Transverse colon (tissue), 4 donors: ENCODE data around the gene ZRANB3. TPM values are rescaled to one million over a fixed set of nuclear protein-coding genes. Genes with fewer than 3 reads are reported as not detected.
"Not testable (repeated sequence)": the region's sequence is repeated elsewhere in the genome, so short reads cannot be mapped to it uniquely, and the experiment has no call there.

Source experiments
- DNase-seq: peaks from one replicate; pipeline ENCODE4 v3.0.0-alpha.2; 2019
- H3K27ac ChIP-seq, 4 donors: fragments of 200-600 bp; sonication (generic); 2 replicates each; pipeline ENCODE4 v1.5.1; 2016 to 2018; ENCODE audit warnings: inconsistent platforms in 4 of 4
- H3K27me3 ChIP-seq: fragments of 200-600 bp; sonication (generic); 2 replicates; pipeline ENCODE4 v1.5.1; 2017; ENCODE audit warnings: inconsistent platforms
- H3K36me3 ChIP-seq, 4 donors: fragments of 200-600 bp; sonication (generic); 2 replicates each; pipeline ENCODE4 v1.5.1; 2017 to 2019; ENCODE audit warnings: inconsistent platforms in 4 of 4
- H3K4me1 ChIP-seq, 4 donors: fragments of 200-600 bp; sonication (generic); 2 replicates each; pipeline ENCODE4 v1.5.1; 2017 to 2020; ENCODE audit warnings: inconsistent platforms in 4 of 4
- H3K4me3 ChIP-seq, 4 donors: fragments of 200-600 bp; sonication (generic); 1 replicate in 1 of 4; 2 replicates in 3 of 4; pipeline versions ENCODE4 v1.5.1 to v1.6.1; 2017 to 2019; ENCODE audit warnings: inconsistent platforms in 4 of 4
- H3K9me3 ChIP-seq, 2 donors: fragments of 200-600 bp; sonication (generic); 2 replicates each; pipeline ENCODE4 v1.5.1; 2017 to 2019; ENCODE audit warnings: inconsistent platforms in 2 of 2
- EP300 ChIP-seq: sonication (generic); formaldehyde crosslinking; IDR thresholded peaks from one replicate; pipeline ENCODE4 v1.6.1; 2017; ENCODE audit warnings: antibody characterized with exemption, low read depth
- POLR2A ChIP-seq: fragments of 450-650 bp; IDR thresholded peaks from one replicate; pipeline ENCODE4 v1.6.1; 2016; ENCODE audit warnings: antibody characterized with exemption, mild to moderate bottlenecking, moderate library complexity
- POLR2AphosphoS5 ChIP-seq, 3 donors: sonication (generic); formaldehyde crosslinking; IDR thresholded peaks; one replicate each; pipeline ENCODE4 v1.6.1; 2016; ENCODE audit warnings: antibody characterized with exemption in 3 of 3
- WGBS, 2 donors: methylation state at CpG; one replicate each; pipeline ENCODE4 v1.1.5; 2018; ENCODE audit warnings: low coverage in 1 of 2; 5-methylcytosine and 5-hydroxymethylcytosine counted together
- in situ Hi-C, 4 donors: fragments of 200-750 bp; cut with MboI; loops; one replicate each; pipeline versions ENCODE4 v1.15.0 to v1.15.1; 2017; ENCODE audit warnings: low sequenced_read_pairs in 3 of 4, low pct_ligation_motif_present in 1 of 4, low pct_unique_long_range_greater_than_20kb in 1 of 4
- intact Hi-C: fragments of 100-400 bp; cut with DNase I; formaldehyde crosslinking; loops from one replicate; pipeline ENCODE4 v1.15.1; 2023; ENCODE audit warnings: low total_unique reads
- total RNA-seq, 4 donors: library from RNA; depleted of rRNA; stranded (reverse); fragments of >200 nt; gene quantifications; one replicate each; pipeline ENCODE4 v1.1.0, GENCODE V29; 2016
- TF ChIP-seq, protein P1 (sequence below), 5 experiments: fragments of 200-600 bp in 3 of 5; fragments of 450-650 bp in 2 of 5; sonication (generic) in 3 of 5; IDR thresholded peaks; 1 replicate in 2 of 5; 2 replicates in 3 of 5; pipeline ENCODE4 v1.5.1; 2016 to 2017; ENCODE audit warnings: antibody characterized with exemption in 5 of 5, inconsistent platforms in 3 of 5, mild to moderate bottlenecking in 2 of 5, moderate library complexity in 1 of 5

ZRANB3 gene
- total RNA-seq, 4 donors from 2014 or later: 0.37 to 3.0 (median 1.6) TPM

DNA sequence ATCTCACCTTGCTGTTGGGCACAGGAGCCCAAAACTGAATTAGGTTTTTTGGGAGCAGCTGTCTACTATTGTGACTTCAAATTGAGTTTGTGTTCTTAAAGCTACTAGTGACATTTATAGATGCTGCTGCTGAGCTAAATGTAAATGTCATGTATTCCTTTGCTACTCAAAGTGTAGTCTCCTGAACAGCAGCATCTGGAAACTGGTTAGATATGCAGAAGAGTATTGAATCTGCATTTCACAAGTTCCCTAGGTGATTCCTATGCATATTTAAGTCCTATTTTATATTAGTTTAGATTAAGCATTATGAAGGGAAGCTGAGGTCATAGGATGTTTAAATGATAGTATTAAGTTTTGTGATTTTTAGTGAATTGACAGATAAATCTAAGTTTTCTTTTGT lies 411.4 kb downstream of the ZRANB3 start:
- TF ChIP-seq, protein P1, sequence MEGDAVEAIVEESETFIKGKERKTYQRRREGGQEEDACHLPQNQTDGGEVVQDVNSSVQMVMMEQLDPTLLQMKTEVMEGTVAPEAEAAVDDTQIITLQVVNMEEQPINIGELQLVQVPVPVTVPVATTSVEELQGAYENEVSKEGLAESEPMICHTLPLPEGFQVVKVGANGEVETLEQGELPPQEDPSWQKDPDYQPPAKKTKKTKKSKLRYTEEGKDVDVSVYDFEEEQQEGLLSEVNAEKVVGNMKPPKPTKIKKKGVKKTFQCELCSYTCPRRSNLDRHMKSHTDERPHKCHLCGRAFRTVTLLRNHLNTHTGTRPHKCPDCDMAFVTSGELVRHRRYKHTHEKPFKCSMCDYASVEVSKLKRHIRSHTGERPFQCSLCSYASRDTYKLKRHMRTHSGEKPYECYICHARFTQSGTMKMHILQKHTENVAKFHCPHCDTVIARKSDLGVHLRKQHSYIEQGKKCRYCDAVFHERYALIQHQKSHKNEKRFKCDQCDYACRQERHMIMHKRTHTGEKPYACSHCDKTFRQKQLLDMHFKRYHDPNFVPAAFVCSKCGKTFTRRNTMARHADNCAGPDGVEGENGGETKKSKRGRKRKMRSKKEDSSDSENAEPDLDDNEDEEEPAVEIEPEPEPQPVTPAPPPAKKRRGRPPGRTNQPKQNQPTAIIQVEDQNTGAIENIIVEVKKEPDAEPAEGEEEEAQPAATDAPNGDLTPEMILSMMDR (IDR thresholded peaks at IDR 0.05): no peak
- TF ChIP-seq EP300 (no peak), POLR2AphosphoS5 (IDR thresholded peaks at IDR 0.05) (no peak)
- Histone ChIP-seq H3K27ac (no peak overlapping the region), H3K4me1 (peaks cover 0 to 3% (median 0%) of the 10 kb centered on the region in 4 donors), H3K36me3 (peaks cover 0 to 3% (median 0%) of the 10 kb centered on the region in 4 donors), H3K4me3 (no peak overlapping the region), H3K27me3 (no peaks in the 10 kb centered on the region), H3K9me3 (no peaks in the 10 kb centered on the region)
- intact Hi-C loops: no loop called here
- DNase-seq: no peak
- in situ Hi-C loops: no loop called here

DNA sequence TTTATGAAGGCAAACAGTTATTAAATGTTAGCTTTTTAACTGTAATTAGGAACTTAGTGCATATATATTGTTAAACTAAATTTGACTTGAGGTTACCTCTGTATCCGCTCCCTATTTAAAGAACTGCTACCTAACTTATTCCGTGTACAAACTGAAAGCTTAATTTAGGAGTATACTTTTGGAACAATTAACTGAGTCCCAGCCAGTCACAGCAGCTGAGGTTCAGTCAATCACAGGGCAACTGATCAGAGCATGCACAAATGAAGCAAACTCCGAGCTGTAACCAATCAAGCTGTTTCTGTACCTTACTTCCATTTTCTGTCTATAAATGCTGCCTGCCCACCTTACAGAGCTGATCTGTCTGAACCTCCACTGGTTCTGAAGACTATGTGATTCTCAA lies 417.7 kb downstream of the ZRANB3 start:
- H3K9me3 ChIP-seq: no peaks in the 10 kb centered on the region
- DNase-seq: no peak
- peaks cover 0 to 11% (median 5%) of the 10 kb centered on the region in 4 donors for H3K36me3 ChIP-seq
- TF ChIP-seq POLR2A: no peak
- TF ChIP-seq, protein P1 (IDR thresholded peaks at IDR 0.05): no peak
- no peak for TF ChIP-seq POLR2AphosphoS5 (IDR thresholded peaks at IDR 0.05)
- TF ChIP-seq EP300: no peak
- intact Hi-C loops (no loop called here), in situ Hi-C loops (no loop called here)
- WGBS, 2 donors: 95 to 100% methylated on average over 3 of the region's 3 CpGs
- no peaks in the 10 kb centered on the region for H3K27me3 ChIP-seq
- no peaks in the 10 kb centered on the region for H3K4me1 ChIP-seq
- no peak overlapping the region for H3K4me3 ChIP-seq
- no peak overlapping the region for H3K27ac ChIP-seq

DNA sequence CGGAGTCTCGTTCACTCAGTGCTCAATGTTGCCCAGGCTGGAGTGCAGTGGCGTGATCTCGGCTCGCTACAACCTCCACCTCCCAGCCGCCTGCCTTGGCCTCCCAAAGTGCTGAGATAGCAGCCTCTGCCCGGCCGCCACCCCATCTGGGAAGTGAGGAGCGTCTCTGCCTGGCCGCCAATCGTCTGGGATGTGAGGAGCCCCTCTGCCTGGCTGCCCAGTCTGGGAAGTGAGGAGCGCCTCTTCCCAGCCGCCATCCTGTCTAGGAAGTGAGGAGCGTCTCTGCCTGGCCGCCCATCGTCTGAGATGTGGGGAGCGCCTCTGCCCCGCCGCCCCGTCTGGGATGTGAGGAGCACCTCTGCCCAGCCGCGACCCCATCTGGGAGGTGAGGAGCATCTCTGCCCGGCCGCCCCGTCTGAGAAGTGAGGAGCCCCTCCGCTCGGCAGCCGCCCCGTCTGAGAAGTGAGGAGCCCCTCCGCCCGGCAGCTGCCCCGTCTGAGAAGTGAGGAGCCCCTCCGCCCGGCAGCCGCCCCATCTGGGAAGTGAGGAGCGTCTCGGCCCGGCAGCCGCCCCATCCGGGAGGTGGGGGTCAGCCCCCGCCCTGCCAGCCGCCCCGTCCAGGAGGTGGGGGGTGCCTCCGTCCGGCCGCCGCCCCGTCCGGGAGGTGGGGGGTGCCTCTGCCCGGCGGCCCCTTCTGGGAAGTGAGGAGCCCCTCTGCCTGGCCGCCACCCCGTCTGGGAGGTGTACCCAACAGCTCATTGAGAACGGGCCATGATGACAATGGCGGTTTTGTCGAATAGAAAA lies 425.3 kb downstream of the ZRANB3 start:
- WGBS, 2 donors: 99 to 100% methylated on average over 3 to 53 of the region's 56 CpGs
- intact Hi-C loops: not testable (repeated sequence)

DNA sequence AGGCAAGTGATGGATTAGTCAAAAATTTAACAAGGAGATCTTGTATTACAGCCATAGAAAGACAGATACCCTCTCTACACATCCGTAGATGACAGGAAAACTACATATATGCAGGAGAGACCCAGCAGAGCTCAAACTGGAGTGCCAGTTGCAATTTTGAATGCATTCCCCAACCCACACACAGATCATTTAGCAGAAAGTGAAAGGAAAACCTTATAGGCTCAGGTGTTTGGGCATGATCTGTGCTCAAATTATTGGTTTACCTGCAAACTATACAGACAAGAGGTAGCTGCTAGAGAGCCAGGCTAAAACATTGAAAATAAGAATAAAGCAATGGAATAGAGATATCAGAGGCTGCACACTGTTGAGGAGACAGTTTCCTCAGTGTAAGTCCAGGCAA lies 427.2 kb downstream of the ZRANB3 start:
- WGBS, 2 donors: 86 to 94% methylated on average over 1 of the region's 1 CpG
- Histone ChIP-seq H3K27me3 (no peaks in the 10 kb centered on the region), H3K27ac (no peak overlapping the region), H3K4me1 (peaks cover 3 to 7% (median 5%) of the 10 kb centered on the region in 4 donors), H3K9me3 (no peaks in the 10 kb centered on the region), H3K36me3 (peaks cover 0 to 8% (median 1%) of the 10 kb centered on the region in 4 donors), H3K4me3 (no peak overlapping the region)
- TF ChIP-seq POLR2AphosphoS5 (IDR thresholded peaks at IDR 0.05) (no peak), EP300 (no peak), POLR2A (no peak)
- TF ChIP-seq, protein P1 (IDR thresholded peaks at IDR 0.05): no peak
- no peak for DNase-seq
- intact Hi-C loops: no loop called here
- in situ Hi-C loops: no loop called here

More for the DNA sequence above, 425.3 kb downstream of the ZRANB3 start:
- H3K4me1 ChIP-seq, H3K9me3 ChIP-seq, H3K27me3 ChIP-seq, H3K36me3 ChIP-seq, H3K4me3 ChIP-seq, H3K27ac ChIP-seq, in situ Hi-C loops, DNase-seq: not testable (repeated sequence)
